CD4-positive, alpha-beta T cell (primary cell): ENCODE data around the gene PREP. TPM values are rescaled to one million over a fixed set of nuclear protein-coding genes. Genes with fewer than 3 reads are reported as not detected.

Experiments
- ATAC-seq: fragments of 200-7000 bp; cut with Tn5 transposase; one replicate; pipeline ENCODE4 v1.10.0; 2022; ENCODE audit warnings: mild to moderate bottlenecking; ENCODE audit not compliant: poor library complexity
- CTCF ChIA-PET: fragments of 350-600 bp; sonication (Branson Sonifier 250); formaldehyde crosslinking; loops from one replicate; lab custom pipeline; 2021; ENCODE audit warnings: antibody characterized with exemption, inconsistent platforms; lab: Charles Lee
- POLR2A ChIA-PET: fragments of 350-600 bp; sonication (Branson Sonifier 250); formaldehyde crosslinking; loops from one replicate; lab custom pipeline; 2021; ENCODE audit warnings: antibody characterized with exemption, inconsistent platforms; lab: Charles Lee
- DNase-seq, 14 experiments: peaks; one replicate each; pipeline ENCODE4 v3.0.0-alpha.2; 2013 to 2020; ENCODE audit warnings: mixed read lengths in 2 of 14
- H3K27ac ChIP-seq, 2 donors: one replicate each; pipeline versions ENCODE4 v1.5.1 to v1.7.0; 2013; ENCODE audit warnings: low read length in 2 of 2, low read depth in 1 of 2, mild to moderate bottlenecking in 1 of 2
- H3K27me3 ChIP-seq, 2 experiments: 1 replicate in 1 of 2; 2 replicates in 1 of 2; pipeline versions ENCODE4 v1.6.1 to v1.7.0; 2013; ENCODE audit warnings: low read length in 2 of 2, control low read depth in 1 of 2, mild to moderate bottlenecking in 1 of 2, moderate library complexity in 1 of 2; ENCODE audit not compliant: insufficient read depth in 2 of 2, control insufficient read depth in 1 of 2
- H3K36me3 ChIP-seq: one replicate; pipeline ENCODE4 v1.6.1; 2013; ENCODE audit warnings: low read length, control low read depth; ENCODE audit not compliant: insufficient read depth
- H3K4me1 ChIP-seq: one replicate; pipeline ENCODE4 v1.6.1; 2013; ENCODE audit warnings: low read length, control low read depth; ENCODE audit not compliant: insufficient read depth
- H3K4me3 ChIP-seq: one replicate; pipeline ENCODE4 v1.5.1; 2013; ENCODE audit warnings: mild to moderate bottlenecking, low read length, moderate library complexity
- H3K9me3 ChIP-seq, 2 experiments: 1 replicate in 1 of 2; 2 replicates in 1 of 2; pipeline versions ENCODE4 v1.6.1 to v1.7.0; 2013; ENCODE audit warnings: low read length in 2 of 2, mild to moderate bottlenecking in 2 of 2, control low read depth in 1 of 2, moderate library complexity in 1 of 2; ENCODE audit not compliant: control insufficient read depth in 1 of 2, insufficient read depth in 1 of 2
- H3K27ac Mint-ChIP-seq: one replicate; pipeline ENCODE4 v1.8.0; 2020; ENCODE audit warnings: mixed read lengths
- H3K27me3 Mint-ChIP-seq: one replicate; pipeline ENCODE4 v1.8.0; 2021; ENCODE audit warnings: mixed read lengths
- H3K36me3 Mint-ChIP-seq: one replicate; pipeline ENCODE4 v1.8.0; 2021; ENCODE audit warnings: low read depth, mixed read lengths
- H3K4me1 Mint-ChIP-seq: one replicate; pipeline ENCODE4 v1.8.0; 2021; ENCODE audit warnings: low read depth, mixed read lengths
- H3K4me3 Mint-ChIP-seq: one replicate; pipeline ENCODE4 v1.8.0; 2020; ENCODE audit warnings: mild to moderate bottlenecking, mixed read lengths
- H3K9me3 Mint-ChIP-seq: one replicate; pipeline ENCODE4 v1.8.0; 2020; ENCODE audit warnings: mixed read lengths
- CTCF ChIP-seq: fragments of 200-600 bp; IDR thresholded peaks from one replicate; pipeline ENCODE4 v1.8.0; 2022; ENCODE audit warnings: antibody characterized with exemption, mild to moderate bottlenecking
- intact Hi-C, 2 experiments: fragments of 100-400 bp; cut with DNase I in 1 of 2; cut with micrococcal nuclease in 1 of 2; formaldehyde crosslinking; loops; one replicate each; pipeline versions ENCODE4 v1.15.1 to v1.9.0; 2023 to 2025; cut with DNase I, micrococcal nuclease
- total RNA-seq, 174 experiments: library from RNA in 2 of 174; stranded (reverse) in 2 of 174; gene quantifications; one replicate each; pipeline ENCODE4 v1.2.3 and lab custom pipeline; 2021 to 2026

The PREP gene
- total RNA-seq, 2 experiments from 2014 or later: 14.9 to 15.6 TPM

DNA sequence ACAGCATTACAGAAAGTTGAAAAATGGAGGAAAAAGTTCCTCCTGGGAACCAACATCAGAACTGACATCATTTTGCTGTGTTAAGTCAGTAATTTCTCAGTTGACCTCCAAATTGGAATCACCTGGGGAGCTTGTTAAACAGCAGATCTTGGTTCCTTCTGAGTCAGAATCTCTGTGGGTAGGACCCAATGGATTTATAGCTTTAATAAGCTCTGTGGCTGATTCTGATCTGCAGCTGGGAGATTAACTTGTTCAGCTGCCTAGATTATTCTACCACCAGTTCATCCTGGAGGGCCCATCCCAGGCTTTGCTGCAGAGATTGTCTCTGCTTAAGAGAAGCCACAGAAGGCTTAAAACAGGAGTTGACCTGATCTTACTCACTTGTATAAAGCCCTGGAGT, 132.4 kb downstream of the PREP start:
- POLR2A ChIA-PET: no interaction called here

GRCh38 chr6:105269390-105269789, 133.5 kb downstream of the PREP start:
- no peak for TF ChIP-seq CTCF
- no peaks in the 10 kb centered on the region for H3K36me3 Mint-ChIP-seq
- Histone ChIP-seq H3K36me3 (no peaks in the 10 kb centered on the region), H3K4me1 (no peaks in the 10 kb centered on the region), H3K9me3 (no peaks in the 10 kb centered on the region), H3K27me3 (no peaks in the 10 kb centered on the region), H3K27ac (no peak overlapping the region), H3K4me3 (no peak overlapping the region)
- ChIA-PET POLR2A (no interaction called here), CTCF (no interaction called here)
- DNase-seq: no peak
- peaks cover 5% of the 10 kb centered on the region for H3K27me3 Mint-ChIP-seq
- no peak overlapping the region for H3K27ac Mint-ChIP-seq
- no peaks in the 10 kb centered on the region for H3K9me3 Mint-ChIP-seq
- no peaks in the 10 kb centered on the region for H3K4me1 Mint-ChIP-seq
- no peak overlapping the region for H3K4me3 Mint-ChIP-seq
- no peak for ATAC-seq
- intact Hi-C loops: no loop called here

More for the DNA sequence above, 132.4 kb downstream of the PREP start:
- H3K27me3 ChIP-seq: no peaks in the 10 kb centered on the region
- DNase-seq (no peak), ATAC-seq (no peak)
- H3K27me3 Mint-ChIP-seq: peaks cover 5% of the 10 kb centered on the region
- H3K36me3 ChIP-seq: no peaks in the 10 kb centered on the region
- peaks cover 4% of the 10 kb centered on the region for H3K36me3 Mint-ChIP-seq
- intact Hi-C loops: no loop called here
- CTCF ChIA-PET: no interaction called here
- H3K4me1 ChIP-seq: no peaks in the 10 kb centered on the region
- no peak overlapping the region for H3K4me3 Mint-ChIP-seq
- no peak overlapping the region for H3K4me3 ChIP-seq
- H3K9me3 ChIP-seq: no peaks in the 10 kb centered on the region
- no peaks in the 10 kb centered on the region for H3K4me1 Mint-ChIP-seq
- H3K27ac ChIP-seq: no peak overlapping the region
- H3K9me3 Mint-ChIP-seq: no peaks in the 10 kb centered on the region
- H3K27ac Mint-ChIP-seq: no peak overlapping the region
- no peak for TF ChIP-seq CTCF

- Mint-ChIP-seq H3K27ac (no peak overlapping the region), H3K4me1 (no peaks in the 10 kb centered on the region), H3K27me3 (peaks cover 20% of the 10 kb centered on the region), H3K4me3 (no peak overlapping the region), H3K9me3 (no peaks in the 10 kb centered on the region), H3K36me3 (no peaks in the 10 kb centered on the region)
- DNase-seq (no peak), ATAC-seq (no peak)
- POLR2A ChIA-PET: no interaction called here
- Histone ChIP-seq H3K36me3 (no peaks in the 10 kb centered on the region), H3K4me1 (no peaks in the 10 kb centered on the region), H3K4me3 (no peak overlapping the region), H3K27ac (no peak overlapping the region), H3K27me3 (peaks cover 0 to 7% of the 10 kb centered on the region in 2 experiments), H3K9me3 (no peaks in the 10 kb centered on the region)
- intact Hi-C loops: no loop called here
- CTCF ChIA-PET: no interaction called here
- no peak for TF ChIP-seq CTCF
Observed at GRCh38 chr6:105263685-105264610, 138.9 kb downstream of the PREP start.
